GM12872 (cell line): Measurements from ENCODE around the gene VEGFB.

Experiments used
- CTCF ChIP-seq: IDR thresholded peaks from 3 replicates; pipeline ENCODE4 v1.5.1; 2011; ENCODE audit warnings: low read depth, mild to moderate bottlenecking, low read length, moderate library complexity; ENCODE audit not compliant: insufficient read depth

VEGFB gene

DNA sequence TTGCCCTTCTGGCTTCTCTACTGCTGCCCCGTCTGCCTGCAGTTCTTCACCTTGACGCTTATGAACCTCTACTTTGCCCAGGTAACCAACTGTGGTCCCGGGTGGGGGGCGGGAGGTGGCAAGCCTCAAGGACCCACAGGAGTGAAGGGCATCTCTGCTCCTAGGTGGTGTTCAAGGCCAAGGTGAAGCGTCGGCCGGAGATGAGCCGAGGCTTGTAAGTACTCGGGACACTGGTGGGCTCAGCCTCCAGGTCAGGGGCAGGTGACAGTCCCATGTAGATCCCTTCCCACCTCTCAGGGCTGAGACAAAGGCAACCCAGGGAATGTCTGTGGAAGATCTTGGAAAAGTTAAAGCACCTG, 52.4 kb downstream of the VEGFB start:
- no peak for TF ChIP-seq CTCF

GRCh38 chr11:64287676-64288352, 53.4 kb downstream of the VEGFB start:
- TF ChIP-seq CTCF = no peak

- TF ChIP-seq CTCF = no peak
Observed at GRCh38 chr11:64288353-64288750, 54.0 kb downstream of the VEGFB start.
